GM12878 (cell line): Measurements from ENCODE around the gene FAM193B. TPM values are rescaled to one million over a fixed set of nuclear protein-coding genes. Genes with fewer than 3 reads are reported as not detected.

Experiments
- ATAC-seq: fragments of 200-7000 bp; cut with Tn5 transposase; 3 replicates; pipeline ENCODE4 v1.9.1; 2020; ENCODE audit warnings: mild to moderate bottlenecking, moderate library complexity
- BruUV-seq: library from RNA; stranded (reverse); fragments of 400-500 nt; replicated peaks from 2 replicates; lab custom pipeline; 2021; lab: Mats Ljungman, UMichigan
- CTCF ChIA-PET: fragments of 300-600 bp; sonication (Branson Sonifier 250); formaldehyde crosslinking; extraction: SDS; loops from one replicate; lab custom pipeline; 2021; ENCODE audit warnings: inconsistent platforms; lab: Yijun Ruan, JAX
- POLR2A ChIA-PET: fragments of 350-600 bp; formaldehyde crosslinking; extraction: SDS; loops from one replicate; lab custom pipeline; 2021; ENCODE audit warnings: inconsistent platforms; lab: Charles Lee
- RAD21 ChIA-PET: fragments of 300-600 bp; sonication (Branson Sonifier 250); formaldehyde crosslinking; loops from one replicate; lab custom pipeline; 2023; ENCODE audit warnings: antibody characterized with exemption; ENCODE audit not compliant: unreplicated experiment; lab: Charles Lee
- SMC1A ChIA-PET: fragments of 300-600 bp; sonication (Branson Sonifier 250); formaldehyde crosslinking; loops from one replicate; lab custom pipeline; 2023; ENCODE audit not compliant: unreplicated experiment, uncharacterized antibody; lab: Charles Lee
- DNase-seq: peaks from one replicate; pipeline ENCODE4 v3.0.0-alpha.2; 2011; ENCODE audit warnings: low read depth, low spot score
- FAIRE-seq: peaks from 3 replicates; lab custom pipeline; 2011; peaks lifted over from hg19 to GRCh38; lab: Jason Lieb, UNC
- H2AFZ ChIP-seq: 2 replicates; pipeline ENCODE4 v1.6.0; 2011; ENCODE audit warnings: low read depth, low read length, control low read depth; ENCODE audit not compliant: control insufficient read depth
- H3K27ac ChIP-seq: 2 replicates; pipeline ENCODE4 v1.5.1; 2011; ENCODE audit warnings: control low read depth; ENCODE audit not compliant: control insufficient read depth, insufficient read depth
- H3K27me3 ChIP-seq, 2 experiments: replicated peaks in 1 of 2; 2 replicates each; pipeline versions ENCODE4 v1.6.0 to v1.6.1; 2011; ENCODE audit warnings: low read length in 1 of 2; ENCODE audit not compliant: control insufficient read depth in 2 of 2, insufficient read depth in 2 of 2
- H3K36me3 ChIP-seq, 2 experiments: 2 replicates each; pipeline ENCODE4 v1.5.1; 2011; ENCODE audit warnings: low read length in 1 of 2; ENCODE audit not compliant: control insufficient read depth in 2 of 2, insufficient read depth in 2 of 2
- H3K4me1 ChIP-seq: 2 replicates; pipeline ENCODE4 v1.6.1; 2011; ENCODE audit warnings: mild to moderate bottlenecking, low read length, moderate library complexity, mixed read lengths; ENCODE audit not compliant: control insufficient read depth, insufficient read depth
- H3K4me2 ChIP-seq: 2 replicates; pipeline ENCODE4 v1.6.0; 2011; ENCODE audit warnings: control low read depth; ENCODE audit not compliant: control insufficient read depth, insufficient read depth
- H3K4me3 ChIP-seq: fragments of 200-600 bp; sonication (generic); 2 replicates; pipeline ENCODE4 v1.5.1; 2016
- H3K79me2 ChIP-seq: 2 replicates; pipeline ENCODE4 v1.6.0; 2011; ENCODE audit warnings: low read length; ENCODE audit not compliant: control insufficient read depth, insufficient read depth
- H3K9ac ChIP-seq: 2 replicates; pipeline ENCODE4 v1.8.0; 2011; ENCODE audit warnings: low read length, control low read depth, mixed read lengths; ENCODE audit not compliant: control insufficient read depth, insufficient read depth
- H3K9me3 ChIP-seq: replicated peaks from 3 replicates; pipeline ENCODE4 v1.5.1; 2011; ENCODE audit warnings: mild to moderate bottlenecking, low read length; ENCODE audit not compliant: control insufficient read depth, insufficient read depth
- H4K20me1 ChIP-seq: 2 replicates; pipeline ENCODE4 v1.6.0; 2011; ENCODE audit not compliant: control insufficient read depth, insufficient read depth
- RAD21 ChIP-seq: IDR thresholded peaks from 2 replicates; pipeline ENCODE4 v1.6.1; 2011; ENCODE audit warnings: mild to moderate bottlenecking, low read depth, low read length, moderate library complexity; ENCODE audit not compliant: insufficient read depth
- RBBP5 ChIP-seq: fragments of 200-600 bp; sonication (generic); conservative IDR thresholded peaks from 2 replicates; pipeline ENCODE4 v1.6.1; 2016
- SIN3A ChIP-seq: IDR thresholded peaks from 2 replicates; pipeline ENCODE4 v1.6.1; 2012; ENCODE audit warnings: low read depth, low read length, improper control_type of control experiment
- SIX5 ChIP-seq: IDR thresholded peaks from 2 replicates; pipeline ENCODE4 v1.6.1; 2011; ENCODE audit warnings: mild to moderate bottlenecking, low read depth, low read length, moderate library complexity; ENCODE audit not compliant: severe bottlenecking
- WGBS: methylation state at CpG from one replicate; pipeline ENCODE4 v1.1.6; 2016; ENCODE audit warnings: low lambda C conversion rate; ENCODE audit not compliant: insufficient replicate concordance, insufficient coverage; ENCODE audit errors: missing lambda C conversion rate; 5-methylcytosine and 5-hydroxymethylcytosine counted together
- in situ Hi-C: fragments of 300-500 bp; cut with MboI; formaldehyde crosslinking; loops from 9 replicates; pipeline ENCODE4 v1.14.3; 2018; ENCODE audit warnings: mixed read lengths
- intact Hi-C: fragments of 100-400 bp; cut with micrococcal nuclease; formaldehyde crosslinking; loops from one replicate; pipeline ENCODE4 v1.14.2; 2022; ENCODE audit not compliant: unreplicated experiment
- polyA plus RNA-seq, 11 experiments: library from polyadenylated mRNA; depleted of rRNA in 4 of 11; unstranded in 6 of 11; stranded (reverse) in 5 of 11; fragments of >200 nt; fragmentation: Nextera tagmentation in 4 of 11; fragmentation: Illumina TruSeq in 1 of 11; extraction: Ambion mirVana in 4 of 11; extraction: Trizol in 1 of 11; gene quantifications; 1 replicate in 1 of 11; 2 replicates in 10 of 11; pipeline versions ENCODE4 v1.2.1 to v1.2.3, GENCODE V29; 2011 to 2016; ENCODE audit warnings: inconsistent platforms in 2 of 11, missing spikeins in 2 of 11, low read depth in 1 of 11
- total RNA-seq, 4 experiments: library from RNA; depleted of rRNA in 3 of 4; stranded (reverse); fragments of >200 nt in 3 of 4; fragmentation: Illumina TruSeq in 1 of 4; extraction: Trizol in 1 of 4; gene quantifications; 2 replicates each; pipeline versions ENCODE4 v1.2.1 to v1.2.3, GENCODE V29; 2013 to 2021
- TF ChIP-seq, protein P1 (sequence below): fragments of 450-650 bp; IDR thresholded peaks from 2 replicates; pipeline ENCODE4 v1.6.1; 2016; ENCODE audit warnings: mild to moderate bottlenecking
- TF ChIP-seq, protein P2 (sequence below), 3 experiments: IDR thresholded peaks in 2 of 3; conservative IDR thresholded peaks in 1 of 3; 2 replicates each; pipeline ENCODE4 v1.5.1; 2011; ENCODE audit warnings: low read depth in 3 of 3, low read length in 3 of 3, mild to moderate bottlenecking in 3 of 3, control low read depth in 2 of 3, moderate library complexity in 2 of 3, inconsistent platforms in 1 of 3, mixed read lengths in 1 of 3; ENCODE audit not compliant: control insufficient read depth in 2 of 3, insufficient read depth in 1 of 3; ENCODE audit errors: extremely low read depth in 1 of 3
- TF ChIP-seq, protein P3 (sequence below): fragments of 450-650 bp; IDR thresholded peaks from 2 replicates; pipeline ENCODE4 v1.6.1; 2017; ENCODE audit warnings: mild to moderate bottlenecking

Gene FAM193B
- total and polyA plus RNA-seq, 10 of the 15 experiments (the other 5 are each of a cell fraction or from before 2014, with no cell fraction given) = 3.3 to 47.0 (median 25.1) TPM

DNA sequence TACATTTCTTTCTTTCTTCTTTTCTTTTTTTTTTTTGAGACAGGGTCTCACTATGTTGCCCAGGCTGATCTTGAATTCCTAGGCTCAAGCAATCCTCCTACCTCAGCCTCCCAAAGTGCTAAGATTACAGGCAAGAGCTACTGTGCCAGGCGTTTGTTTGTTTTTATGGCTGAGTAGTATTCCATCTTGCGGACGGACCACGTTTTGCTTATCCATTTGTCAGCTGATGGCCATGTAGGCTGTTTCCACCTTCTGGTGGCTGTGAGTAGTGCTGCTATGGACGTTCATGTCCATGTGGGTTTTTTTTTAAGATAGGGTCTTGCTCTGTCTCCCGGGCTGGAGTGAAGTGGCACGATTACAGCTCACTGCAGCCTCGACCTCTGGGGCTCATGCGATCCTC lies 47.2 kb downstream of the FAM193B start:
- intact Hi-C loops = loop anchor here (5.0 to 10.0 kb wide), 2 partner anchors 95 to 392 kb away; partner anchors contain the start of gene B4GALT7
- SMC1A ChIA-PET = interaction anchor here (0.9 to 2.4 kb wide), 5 partner anchors 9 to 197 kb away, joined by 3 to 10 read pairs (median 4); partner anchors contain the start of gene PDLIM7
- TF ChIP-seq, protein P1, sequence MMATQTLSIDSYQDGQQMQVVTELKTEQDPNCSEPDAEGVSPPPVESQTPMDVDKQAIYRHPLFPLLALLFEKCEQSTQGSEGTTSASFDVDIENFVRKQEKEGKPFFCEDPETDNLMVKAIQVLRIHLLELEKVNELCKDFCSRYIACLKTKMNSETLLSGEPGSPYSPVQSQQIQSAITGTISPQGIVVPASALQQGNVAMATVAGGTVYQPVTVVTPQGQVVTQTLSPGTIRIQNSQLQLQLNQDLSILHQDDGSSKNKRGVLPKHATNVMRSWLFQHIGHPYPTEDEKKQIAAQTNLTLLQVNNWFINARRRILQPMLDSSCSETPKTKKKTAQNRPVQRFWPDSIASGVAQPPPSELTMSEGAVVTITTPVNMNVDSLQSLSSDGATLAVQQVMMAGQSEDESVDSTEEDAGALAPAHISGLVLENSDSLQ = peak; percentile 26; the same call in 1 of the 2 replicates
- TF ChIP-seq SIX5 (no peak), SIN3A (no peak), RBBP5 (no peak), RAD21 (0 out of 2 replicates have a peak, but pooled peaks have one; percentile 15)
- TF ChIP-seq, protein P2, sequence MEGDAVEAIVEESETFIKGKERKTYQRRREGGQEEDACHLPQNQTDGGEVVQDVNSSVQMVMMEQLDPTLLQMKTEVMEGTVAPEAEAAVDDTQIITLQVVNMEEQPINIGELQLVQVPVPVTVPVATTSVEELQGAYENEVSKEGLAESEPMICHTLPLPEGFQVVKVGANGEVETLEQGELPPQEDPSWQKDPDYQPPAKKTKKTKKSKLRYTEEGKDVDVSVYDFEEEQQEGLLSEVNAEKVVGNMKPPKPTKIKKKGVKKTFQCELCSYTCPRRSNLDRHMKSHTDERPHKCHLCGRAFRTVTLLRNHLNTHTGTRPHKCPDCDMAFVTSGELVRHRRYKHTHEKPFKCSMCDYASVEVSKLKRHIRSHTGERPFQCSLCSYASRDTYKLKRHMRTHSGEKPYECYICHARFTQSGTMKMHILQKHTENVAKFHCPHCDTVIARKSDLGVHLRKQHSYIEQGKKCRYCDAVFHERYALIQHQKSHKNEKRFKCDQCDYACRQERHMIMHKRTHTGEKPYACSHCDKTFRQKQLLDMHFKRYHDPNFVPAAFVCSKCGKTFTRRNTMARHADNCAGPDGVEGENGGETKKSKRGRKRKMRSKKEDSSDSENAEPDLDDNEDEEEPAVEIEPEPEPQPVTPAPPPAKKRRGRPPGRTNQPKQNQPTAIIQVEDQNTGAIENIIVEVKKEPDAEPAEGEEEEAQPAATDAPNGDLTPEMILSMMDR (IDR thresholded peaks at IDR 0.05 in 2 of 3, conservative IDR thresholded peaks at IDR 0.05 in 1 of 3; ENCODE audit: control insufficient read depth in 2 of 3, extremely low read depth in 1 of 3, insufficient read depth in 1 of 3, low read depth in 3 of 3, low read length in 3 of 3) = peak in 2 of 3 experiments; percentile 28 to 43; a peak in 3 of 6 replicates
- TF ChIP-seq, protein P3, sequence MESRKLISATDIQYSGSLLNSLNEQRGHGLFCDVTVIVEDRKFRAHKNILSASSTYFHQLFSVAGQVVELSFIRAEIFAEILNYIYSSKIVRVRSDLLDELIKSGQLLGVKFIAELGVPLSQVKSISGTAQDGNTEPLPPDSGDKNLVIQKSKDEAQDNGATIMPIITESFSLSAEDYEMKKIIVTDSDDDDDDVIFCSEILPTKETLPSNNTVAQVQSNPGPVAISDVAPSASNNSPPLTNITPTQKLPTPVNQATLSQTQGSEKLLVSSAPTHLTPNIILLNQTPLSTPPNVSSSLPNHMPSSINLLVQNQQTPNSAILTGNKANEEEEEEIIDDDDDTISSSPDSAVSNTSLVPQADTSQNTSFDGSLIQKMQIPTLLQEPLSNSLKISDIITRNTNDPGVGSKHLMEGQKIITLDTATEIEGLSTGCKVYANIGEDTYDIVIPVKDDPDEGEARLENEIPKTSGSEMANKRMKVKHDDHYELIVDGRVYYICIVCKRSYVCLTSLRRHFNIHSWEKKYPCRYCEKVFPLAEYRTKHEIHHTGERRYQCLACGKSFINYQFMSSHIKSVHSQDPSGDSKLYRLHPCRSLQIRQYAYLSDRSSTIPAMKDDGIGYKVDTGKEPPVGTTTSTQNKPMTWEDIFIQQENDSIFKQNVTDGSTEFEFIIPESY = peak; percentile 83; the same call in 1 of the 2 replicates

More for the DNA sequence above, 47.2 kb downstream of the FAM193B start:
- Histone ChIP-seq H2AFZ (no peak overlapping the region; the same call in 1 of the 2 replicates), H3K4me3 (peak overlapping the region; percentile 87), H3K27ac (peak overlapping the region; percentile 87), H3K4me2 (peak overlapping the region; percentile 97), H3K9me3 (no peaks in the 10 kb centered on the region), H3K36me3 (peaks cover 13 to 29% of the 10 kb centered on the region in 2 experiments; a peak in 3 of 4 replicates), H3K79me2 (peaks cover 35% of the 10 kb centered on the region), H3K9ac (peak overlapping the region; percentile 90), H3K27me3 (no peaks in the 10 kb centered on the region), H3K4me1 (peaks cover 55% of the 10 kb centered on the region), H4K20me1 (no peaks in the 10 kb centered on the region)
- CTCF ChIA-PET = interaction anchor here (1.0 to 6.2 kb wide), 7 partner anchors 9 to 198 kb away, joined by 3 to 38 read pairs (median 19); partner anchors contain the start of gene PDLIM7
- ATAC-seq (no peak), FAIRE-seq (peak; percentile 57), DNase-seq (no peak)
- RAD21 ChIA-PET = interaction anchor here (1.0 to 3.4 kb wide), 5 partner anchors 10 to 198 kb away, joined by 3 to 17 read pairs (median 5); partner anchors contain the start of gene PDLIM7
- WGBS = 64% methylated on average over 9 of the region's 9 CpGs
- POLR2A ChIA-PET = interaction anchor here (0.7 to 3.5 kb wide), 4 partner anchors 8 to 193 kb away, joined by 4 to 19 read pairs (median 5); partner anchors contain the start of gene PDLIM7
- in situ Hi-C loops = no loop called here
- BruUV-seq = TSS peak; percentile 25
